ENCODE measurements around the gene MSANTD4.
"Not testable (repeated sequence)": the region's sequence is repeated elsewhere in the genome, so short reads cannot be mapped to it uniquely, and the experiment has no call there.

Gene MSANTD4

GRCh38 chr11:106021967-106022794, at the start of gene MSANTD4:
MSANTD4 (minus strand) TSS chr11:106022240; CDS start chr11:106010917, 11,323 bp downstream.
- DNase-seq (ENCODE audit: extremely low spot score, insufficient read length, low read depth) (peak; percentile 89), FAIRE-seq (peak; percentile 99)

GRCh38 chr11:106070606-106071005, 48.6 kb upstream of the MSANTD4 start:
- DNase-seq (ENCODE audit: extremely low spot score, insufficient read length, low read depth) (no peak), FAIRE-seq (no peak)

- no peak for DNase-seq (ENCODE audit: extremely low spot score, insufficient read length, low read depth)
- peak; percentile 52 for FAIRE-seq
These were observed 41.0 kb upstream of the MSANTD4 start for GRCh38 chr11:106063009-106063408.

DNA sequence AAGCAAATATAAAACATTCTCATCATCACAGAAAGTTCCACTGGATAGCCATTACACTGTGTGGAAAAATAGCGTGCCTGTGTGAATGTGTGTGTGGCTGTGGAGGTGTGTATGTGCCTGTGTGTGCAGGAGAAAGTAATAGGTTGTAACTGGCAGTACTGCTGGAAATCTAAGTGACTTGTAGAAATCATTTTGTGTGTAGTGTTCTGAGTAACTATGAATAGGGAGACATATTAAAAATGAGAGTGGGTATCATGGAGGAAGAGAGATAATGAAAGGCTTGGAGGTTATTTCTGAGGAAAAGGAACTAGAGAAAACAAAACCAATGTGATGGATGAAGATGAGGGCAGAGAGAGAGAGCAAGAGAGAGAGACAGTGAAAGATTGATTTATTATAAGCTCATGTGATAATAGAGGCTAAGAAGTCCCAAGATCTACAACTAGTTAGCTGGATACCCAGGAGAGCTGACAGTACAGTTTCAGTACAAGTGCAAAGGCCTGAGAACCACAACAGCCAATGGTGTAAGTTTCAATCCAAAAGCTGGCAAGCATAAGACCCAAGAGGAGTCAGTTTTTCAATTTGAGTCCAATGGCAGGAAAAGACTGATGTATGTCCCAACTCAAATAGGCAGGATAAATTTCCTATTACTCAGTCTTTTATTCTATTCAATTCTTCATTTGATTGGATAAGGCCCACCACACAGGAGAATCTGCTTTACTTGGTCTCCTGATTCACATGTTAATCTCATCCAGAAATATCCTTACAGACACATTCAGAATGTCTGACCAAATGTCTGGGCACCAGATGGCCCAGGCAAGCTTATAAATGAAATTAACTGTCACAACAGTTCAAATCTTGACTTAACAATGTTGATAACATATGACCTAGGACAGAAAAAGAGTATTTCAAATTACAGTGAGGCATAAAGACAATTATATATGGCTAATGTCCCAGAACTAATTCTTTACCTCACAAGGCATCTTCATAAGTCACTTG, 40.2 kb upstream of the MSANTD4 start:
- DNase-seq (ENCODE audit: extremely low spot score, insufficient read length, low read depth) (no peak), FAIRE-seq (no peak)

- no peak for FAIRE-seq
- DNase-seq (ENCODE audit: extremely low spot score, insufficient read length, low read depth), result no peak
These were observed 39.3 kb upstream of the MSANTD4 start for GRCh38 chr11:106061249-106061784.

GRCh38 chr11:106059617-106060016, 37.6 kb upstream of the MSANTD4 start:
- DNase-seq (ENCODE audit: extremely low spot score, insufficient read length, low read depth) (no peak), FAIRE-seq (no peak)

GRCh38 chr11:106058377-106058776, 36.3 kb upstream of the MSANTD4 start:
- DNase-seq (ENCODE audit: extremely low spot score, insufficient read length, low read depth); FAIRE-seq: not testable (repeated sequence)

DNA sequence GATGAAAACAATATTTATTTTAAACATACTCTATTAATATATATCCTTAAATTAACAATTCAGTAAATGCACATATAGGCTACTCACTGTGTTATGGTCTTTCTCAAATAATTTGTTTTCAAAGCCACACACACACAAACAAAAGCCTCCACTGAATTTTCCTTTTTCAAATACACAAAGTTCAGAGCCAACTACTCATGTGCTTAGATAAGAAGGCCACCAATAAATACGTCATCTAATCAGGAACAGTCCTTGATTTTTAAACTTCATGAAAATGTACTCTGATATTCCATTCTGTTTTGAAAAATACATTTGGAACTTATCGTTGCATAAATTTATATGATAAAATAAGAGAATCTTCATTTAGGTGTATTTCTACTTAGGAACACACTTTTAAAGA, 29.1 kb upstream of the MSANTD4 start:
- DNase-seq (ENCODE audit: extremely low spot score, insufficient read length, low read depth) (no peak), FAIRE-seq (no peak)

- no peak for FAIRE-seq
- DNase-seq (ENCODE audit: extremely low spot score, insufficient read length, low read depth), result no peak
These were observed 27.9 kb upstream of the MSANTD4 start for GRCh38 chr11:106049727-106050476.

- FAIRE-seq (no peak), DNase-seq (ENCODE audit: extremely low spot score, insufficient read length, low read depth) (no peak)
These were observed 25.6 kb upstream of the MSANTD4 start for GRCh38 chr11:106047631-106048030.

GRCh38 chr11:106043540-106043939, 21.5 kb upstream of the MSANTD4 start:
- FAIRE-seq, result no peak

GRCh38 chr11:106032861-106033260, 10.8 kb upstream of the MSANTD4 start:
- FAIRE-seq (no peak), DNase-seq (ENCODE audit: extremely low spot score, insufficient read length, low read depth) (no peak)

More at GRCh38 chr11:106043540-106043939, 21.5 kb upstream of the MSANTD4 start:
- no peak for DNase-seq (ENCODE audit: extremely low spot score, insufficient read length, low read depth)

DNA sequence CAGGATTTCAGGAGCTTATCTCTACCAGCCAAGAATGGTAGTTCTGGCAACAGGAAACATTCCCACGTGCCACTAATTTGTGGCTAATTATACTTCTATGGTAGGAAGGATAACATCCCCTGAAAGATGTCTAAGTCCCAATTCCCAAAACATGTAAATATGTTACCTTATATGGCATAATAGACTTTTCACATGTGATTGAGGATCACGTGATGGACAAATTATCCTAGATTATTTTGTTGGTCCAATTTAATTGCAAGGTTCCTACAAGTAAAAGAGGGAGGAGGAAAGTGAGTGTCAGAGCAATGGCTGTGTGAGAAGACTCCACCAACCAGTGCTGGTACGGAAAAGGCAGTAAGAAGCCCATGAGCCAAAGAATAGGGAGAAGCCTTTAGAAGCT, 9.9 kb upstream of the MSANTD4 start:
- DNase-seq (ENCODE audit: extremely low spot score, insufficient read length, low read depth), result no peak
- no peak for FAIRE-seq

DNA sequence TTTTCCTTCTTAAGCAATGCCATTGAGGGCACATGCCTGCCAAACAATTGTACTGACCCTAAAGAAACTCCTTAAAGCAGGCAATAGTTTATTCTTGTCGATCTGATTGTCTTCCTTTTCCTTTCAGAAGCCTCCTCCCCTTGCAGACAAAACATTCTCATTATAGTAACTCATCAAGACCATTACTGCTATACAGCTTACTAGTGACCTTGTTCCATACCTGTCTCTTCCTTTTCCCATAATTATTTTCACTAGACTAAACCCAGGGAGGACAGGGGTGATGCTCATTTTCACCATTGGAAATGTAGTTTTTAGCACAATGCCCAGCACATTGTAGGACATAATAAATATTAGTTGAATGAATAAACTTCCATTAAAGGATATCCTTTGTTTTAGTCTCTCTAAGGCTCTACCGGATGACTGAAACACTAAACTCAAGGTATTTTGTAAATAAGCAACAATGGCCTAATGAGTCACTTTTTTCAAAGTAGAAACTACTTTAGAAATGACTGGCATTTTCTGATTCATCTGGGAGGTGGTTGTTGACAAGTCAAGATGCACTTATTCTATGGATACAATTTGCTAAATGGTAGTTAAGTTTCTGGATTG, 9.3 kb upstream of the MSANTD4 start:
- no peak for DNase-seq (ENCODE audit: extremely low spot score, insufficient read length, low read depth)
- no peak for FAIRE-seq

DNA sequence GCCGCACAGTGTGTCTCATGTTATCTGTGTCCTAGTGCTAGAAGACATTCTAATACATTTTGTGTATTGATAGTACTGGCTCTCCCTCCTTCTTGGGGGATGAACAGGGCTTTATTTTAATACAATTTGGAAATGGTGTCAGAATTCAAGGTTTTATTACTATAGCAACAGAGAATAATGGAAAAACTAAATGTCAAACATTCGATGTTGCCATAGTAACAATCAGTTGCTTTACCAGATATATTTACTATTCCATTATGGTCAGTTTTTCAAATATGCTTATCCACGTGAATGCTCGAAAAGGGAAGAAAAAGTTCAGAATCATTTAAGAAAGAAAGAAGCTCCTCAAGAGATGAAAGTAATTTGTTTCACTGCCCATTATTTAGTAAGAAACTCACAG, 8.6 kb upstream of the MSANTD4 start:
- DNase-seq (ENCODE audit: extremely low spot score, insufficient read length, low read depth) (no peak), FAIRE-seq (no peak)

DNA sequence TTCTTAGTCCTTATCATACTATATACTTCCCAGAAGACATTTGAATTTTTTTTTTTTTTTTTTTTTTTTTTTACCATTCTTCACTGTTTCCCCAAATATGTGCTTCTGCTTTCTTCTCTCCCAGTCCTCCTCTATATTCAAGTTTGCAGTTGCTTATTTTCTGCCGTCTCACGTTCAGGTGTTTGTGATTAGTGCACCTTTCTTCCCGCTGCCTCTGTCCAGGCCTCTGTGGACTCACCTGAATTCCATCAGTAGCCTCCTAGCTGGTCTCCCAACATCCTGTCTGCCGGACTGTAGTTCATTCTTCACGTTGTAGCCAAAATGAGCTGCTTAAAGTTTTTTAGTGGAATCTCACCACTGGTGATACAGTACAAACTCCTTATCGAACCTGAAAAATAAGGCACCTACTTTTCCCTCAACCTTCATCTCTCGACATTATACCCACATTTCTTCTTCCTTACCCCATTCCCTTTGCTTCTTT, 795 bp upstream of the MSANTD4 start:
- DNase-seq (ENCODE audit: extremely low spot score, insufficient read length, low read depth) (no peak), FAIRE-seq (no peak)

DNA sequence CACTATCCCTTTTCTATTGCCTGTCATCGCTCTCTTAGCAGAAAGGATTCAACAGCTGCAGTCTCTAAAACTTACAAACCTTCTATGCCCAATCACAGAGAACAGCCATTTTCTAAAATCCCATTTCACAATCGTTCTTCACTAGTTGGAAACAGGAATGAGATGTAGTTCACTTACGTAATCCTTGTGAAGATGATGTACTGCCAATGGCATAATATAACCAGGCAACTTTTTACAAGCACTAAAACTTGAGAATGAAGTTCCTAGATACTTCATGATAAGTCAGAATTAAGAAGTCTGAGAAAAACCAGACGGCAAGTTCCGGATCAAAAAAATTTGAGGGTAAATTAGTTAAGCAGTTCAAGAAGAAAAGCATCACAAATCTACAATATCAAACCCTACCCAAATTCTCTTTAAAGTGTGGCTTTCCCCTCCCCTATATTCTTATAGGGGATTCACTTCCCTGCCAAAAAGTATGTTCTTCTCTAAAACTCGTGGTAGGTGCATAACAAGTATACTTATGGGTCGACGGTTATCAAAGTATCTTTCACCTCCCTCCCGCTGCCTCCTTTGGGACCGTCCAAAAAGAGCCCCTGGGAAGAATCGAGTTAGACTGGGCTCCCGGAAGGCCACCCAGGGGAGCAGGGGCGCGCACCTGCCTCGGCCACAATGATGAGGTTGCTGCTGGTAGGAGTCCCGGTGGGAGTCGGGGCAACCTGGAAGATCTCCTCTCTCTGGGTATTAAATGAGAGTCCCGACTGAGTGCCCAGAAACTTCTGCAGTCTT, 666 bp downstream of the MSANTD4 start:
- FAIRE-seq (peak; percentile 51), DNase-seq (ENCODE audit: extremely low spot score, insufficient read length, low read depth) (no peak)

- FAIRE-seq, result no peak
These were observed 4.9 kb downstream of the MSANTD4 start for GRCh38 chr11:106017093-106017492.

More at GRCh38 chr11:106017093-106017492, 4.9 kb downstream of the MSANTD4 start:
- no peak for DNase-seq (ENCODE audit: extremely low spot score, insufficient read length, low read depth)
